GM19372 (cell line): ENCODE data around the gene CCDC117.
A peak's percentile ranks its signal among the peaks of the same experiment; 100 is the strongest.

Source experiments
- ATAC-seq: cut with Tn5 transposase; IDR thresholded peaks from one replicate; pipeline ENCODE4 v1.9.1; 2021; ENCODE audit warnings: mild to moderate bottlenecking, low read depth, moderate library complexity; ENCODE audit not compliant: unreplicated experiment

The CCDC117 gene

DNA sequence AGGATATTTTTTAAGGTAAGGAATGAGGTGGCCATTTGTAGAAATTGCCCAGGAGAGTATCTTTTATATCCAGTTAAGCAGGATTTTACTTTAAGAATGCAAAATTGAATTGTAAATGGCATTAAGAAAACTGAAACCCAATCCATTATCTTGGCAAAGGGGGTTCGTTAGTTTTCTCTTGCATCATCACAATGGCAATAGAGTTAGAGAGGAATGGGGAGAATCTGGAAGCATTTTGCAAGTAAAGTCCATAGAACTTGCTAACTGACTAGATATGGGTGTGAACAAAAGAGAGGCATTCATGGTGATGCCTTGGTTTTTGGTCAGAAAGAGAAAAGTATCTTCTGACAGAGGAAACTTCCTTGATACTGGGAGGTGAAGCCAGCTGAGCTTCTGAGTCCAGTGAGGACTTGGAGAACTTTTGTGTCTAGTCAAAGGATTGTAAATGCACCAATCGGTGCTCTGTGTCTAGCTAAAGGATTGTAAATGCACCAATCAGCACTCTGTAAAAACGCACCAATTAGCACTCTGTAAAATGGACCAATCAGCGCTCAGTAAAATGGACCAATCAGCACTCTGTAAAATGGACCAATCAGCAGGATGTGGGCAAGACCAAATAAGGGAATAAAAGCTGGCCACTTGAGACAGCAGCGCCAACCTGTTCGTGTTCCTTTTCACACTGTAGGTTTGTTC is 3.6 kb upstream of the CCDC117 start:
- ATAC-seq: no peak

DNA sequence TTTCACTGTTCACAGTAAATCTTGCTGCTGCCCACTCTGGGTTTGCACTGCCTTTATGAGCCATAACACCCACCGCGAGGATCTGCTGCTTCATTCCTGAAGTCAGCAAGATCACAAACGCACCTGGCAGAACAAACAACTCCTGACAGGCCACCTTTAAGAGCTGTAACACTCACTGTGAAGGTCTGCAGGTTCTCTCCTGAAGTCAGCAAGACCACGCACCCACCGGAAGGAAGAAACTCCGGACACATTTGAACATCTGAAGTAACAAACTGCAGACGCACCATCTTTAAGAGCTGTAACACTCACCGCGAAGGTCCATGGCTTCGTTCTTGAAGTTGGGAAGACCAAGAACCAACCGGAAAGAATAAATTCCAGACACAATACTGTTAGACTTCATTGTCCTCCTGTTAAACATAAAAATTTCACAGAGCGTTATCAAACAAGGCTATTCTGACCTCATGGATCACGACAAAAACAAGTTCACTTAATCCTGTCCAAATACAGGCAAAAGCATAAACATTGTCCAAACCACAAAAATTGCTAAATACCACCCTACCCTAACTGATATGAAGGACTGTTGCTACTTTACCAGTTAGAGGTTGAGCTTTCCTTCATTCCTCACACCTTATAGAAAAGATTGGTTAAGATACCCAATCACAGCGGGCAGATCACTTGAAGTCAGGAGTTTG is 3.0 kb upstream of the CCDC117 start:
- ATAC-seq: no peak

DNA sequence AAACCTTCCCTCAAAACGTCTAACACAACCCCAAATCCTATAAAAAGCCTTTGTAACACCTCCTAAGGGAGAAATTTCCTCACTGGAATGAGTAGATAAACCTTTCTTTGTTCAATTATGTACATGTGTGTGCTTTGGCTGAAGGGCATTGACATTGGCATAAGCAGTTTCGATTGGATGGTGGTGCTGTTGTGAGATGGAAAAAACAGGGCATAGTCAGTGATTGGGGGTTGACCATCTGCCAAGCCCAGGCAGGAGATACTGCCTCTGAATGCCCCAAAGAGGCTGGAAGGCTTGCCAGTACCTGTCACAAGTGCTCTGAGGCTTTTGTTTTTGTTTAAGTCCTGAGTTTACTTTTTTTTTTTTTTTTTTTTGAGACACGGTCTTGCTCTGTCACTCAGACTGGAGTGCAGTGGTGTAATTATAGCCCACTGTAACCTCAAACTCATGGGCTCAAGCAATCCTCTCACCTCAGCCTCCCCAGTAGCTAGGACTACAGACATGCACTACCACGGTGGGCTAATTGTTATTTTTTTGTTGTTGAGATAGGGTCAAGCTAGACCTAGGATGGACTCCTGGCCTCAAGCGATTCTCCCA is 1.2 kb upstream of the CCDC117 start:
- ATAC-seq: no peak

DNA sequence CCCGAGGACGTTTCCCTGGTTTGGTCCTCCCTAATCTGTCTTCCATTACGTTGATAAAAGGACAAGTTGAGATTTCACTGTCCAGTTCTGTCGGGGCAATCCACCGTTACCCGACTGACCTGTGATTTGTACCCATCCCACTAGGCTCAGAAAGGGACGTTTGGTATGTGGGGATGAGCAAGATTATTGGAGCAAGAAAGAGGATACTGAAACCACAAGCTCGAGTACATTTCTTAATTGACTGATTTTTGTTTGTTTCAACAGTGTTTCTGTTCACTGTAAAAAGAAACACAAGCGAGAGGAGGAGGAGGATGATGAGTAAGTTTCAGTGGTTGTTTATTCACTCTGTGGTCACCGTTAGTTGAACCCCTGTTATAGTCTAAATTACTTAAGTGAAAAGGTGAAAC is 969 bp downstream of the CCDC117 start:
- no peak for ATAC-seq

DNA sequence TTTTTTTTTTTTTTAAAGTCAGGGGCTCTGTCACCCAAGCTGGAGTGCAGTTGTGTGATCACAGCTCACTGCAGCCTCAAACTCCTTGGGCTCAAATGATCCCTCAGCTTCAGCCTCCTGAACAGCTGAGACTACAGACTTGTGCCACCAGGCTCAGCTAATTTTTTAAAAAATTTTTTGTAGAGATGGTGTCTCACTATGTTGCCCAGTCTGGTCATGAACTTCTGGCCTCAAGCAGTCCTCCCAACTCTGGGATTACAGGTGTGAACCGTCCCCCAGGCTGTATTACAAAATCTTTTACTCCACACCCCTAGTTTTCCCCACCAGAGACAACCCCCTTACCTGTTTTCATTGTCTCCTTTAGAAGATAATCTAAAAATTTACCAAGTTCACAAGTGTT is 1.9 kb downstream of the CCDC117 start:
- ATAC-seq: no peak

DNA sequence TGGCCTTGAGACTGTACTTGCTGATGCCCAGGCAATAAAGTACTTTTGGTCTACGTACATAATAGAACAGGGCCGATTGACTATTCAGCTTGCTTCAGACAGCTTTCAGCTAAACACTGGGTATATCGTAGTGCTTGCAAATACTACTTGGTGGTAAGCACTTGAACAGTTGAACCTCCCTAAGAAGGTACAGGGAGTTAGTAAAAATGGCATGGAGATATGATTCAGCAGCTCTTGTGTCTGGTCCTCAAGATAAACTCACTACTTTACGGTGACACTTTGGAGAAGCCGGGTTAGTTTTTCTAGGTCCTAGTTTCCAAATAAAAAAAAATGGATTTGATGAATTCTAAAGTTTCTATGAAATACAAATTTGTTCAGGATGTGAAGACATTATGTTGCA is 7.3 kb downstream of the CCDC117 start:
- no peak for ATAC-seq

DNA sequence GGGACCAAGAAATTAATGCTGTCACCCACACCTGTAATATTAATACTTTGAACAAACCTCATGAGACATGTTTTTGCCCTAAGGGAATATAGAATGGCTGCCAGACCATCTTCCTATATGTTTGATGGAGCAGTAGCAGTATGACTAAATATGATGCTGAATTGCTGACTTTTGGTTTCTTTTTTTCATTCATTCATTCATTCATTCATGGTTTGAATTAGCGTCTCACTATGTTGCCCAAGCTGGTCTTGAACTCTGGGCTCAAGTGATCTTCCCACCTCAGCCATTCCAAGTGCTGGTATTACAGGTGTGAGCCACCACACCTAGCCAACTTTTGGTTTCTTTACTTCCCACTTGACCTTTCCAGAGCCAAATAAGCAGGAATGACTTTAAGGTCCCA is 7.8 kb downstream of the CCDC117 start:
- no peak for ATAC-seq

DNA sequence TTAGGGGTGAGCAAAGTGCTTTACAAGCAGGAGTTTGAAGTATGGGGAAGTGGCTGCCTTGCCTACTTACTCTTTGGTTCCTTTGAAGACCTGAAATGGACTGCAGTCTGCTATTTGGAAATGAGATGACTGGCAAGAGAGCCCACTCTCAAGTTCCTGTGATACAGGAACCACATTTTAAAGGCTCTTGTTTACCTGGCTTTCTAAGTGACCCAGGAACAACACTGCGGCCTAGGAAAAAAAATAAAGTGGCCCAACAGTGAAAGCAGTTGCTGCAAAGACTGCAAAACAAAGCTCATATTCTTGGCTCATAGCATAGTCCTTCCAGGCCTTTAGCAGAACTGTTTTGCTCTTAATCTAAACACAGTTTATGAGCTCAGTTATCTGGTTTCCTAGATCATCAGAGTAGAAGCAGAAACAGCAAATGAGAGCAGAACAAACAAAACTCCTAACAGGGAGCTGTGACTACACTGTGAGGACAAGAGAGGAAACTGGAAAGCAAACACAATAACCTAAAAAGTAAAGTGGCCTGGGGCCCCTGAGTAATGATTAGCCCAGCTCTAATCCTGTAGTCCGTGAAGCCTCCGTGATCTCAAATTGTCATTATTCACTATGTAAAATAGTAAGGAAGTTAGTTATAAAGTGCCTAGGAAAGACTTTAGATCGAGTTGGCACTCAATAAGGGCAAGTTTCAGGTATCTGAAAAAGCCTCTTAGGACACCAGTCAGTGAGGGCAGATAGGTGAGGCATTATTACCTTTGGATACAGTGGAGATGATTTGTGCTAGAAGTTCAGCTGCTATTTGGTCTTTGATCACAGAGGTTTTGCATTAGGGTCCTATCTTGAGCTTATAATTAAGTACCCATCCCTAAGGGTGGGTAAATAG is 11.5 kb downstream of the CCDC117 start:
- no peak for ATAC-seq

DNA sequence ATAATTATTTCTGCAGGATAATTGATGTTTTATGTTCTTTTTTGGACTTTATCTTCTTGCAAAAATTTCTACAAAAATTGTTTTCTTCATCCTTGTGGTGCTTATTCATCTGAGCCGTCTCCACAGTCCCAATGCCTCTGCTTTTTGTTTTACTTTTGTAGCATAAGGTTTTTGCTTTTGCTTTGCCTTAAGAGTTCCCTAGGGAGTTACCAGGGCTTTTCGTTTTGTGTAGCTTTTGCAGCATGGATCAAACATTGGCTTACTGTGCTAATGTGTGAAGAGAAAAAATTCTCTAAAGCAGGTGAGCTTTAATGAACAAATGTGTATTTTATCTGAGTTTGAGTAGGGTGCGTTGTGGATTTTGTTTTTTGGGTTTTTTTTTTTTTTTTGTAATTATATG is 16.1 kb downstream of the CCDC117 start:
- no peak for ATAC-seq

DNA sequence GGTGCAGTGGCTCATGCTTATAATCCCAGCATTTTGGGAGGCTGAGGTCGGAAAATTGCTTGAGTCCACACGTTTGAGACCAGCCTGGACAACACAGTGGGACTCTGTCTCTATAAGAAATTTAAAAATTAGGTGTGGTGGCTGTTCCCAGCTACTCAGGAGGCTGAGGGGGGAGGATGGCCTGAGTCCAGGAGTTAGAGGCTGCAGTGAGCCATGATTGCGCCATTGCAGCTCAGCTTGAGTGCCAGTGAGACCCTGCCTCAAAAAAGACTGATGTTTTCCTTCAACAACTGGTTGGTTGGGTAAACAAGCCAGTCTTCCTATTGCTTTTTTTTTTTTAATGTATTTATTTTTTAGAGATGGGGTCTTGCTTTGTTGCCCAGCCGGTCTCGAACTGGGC is 18.6 kb downstream of the CCDC117 start:
- ATAC-seq: no peak

DNA sequence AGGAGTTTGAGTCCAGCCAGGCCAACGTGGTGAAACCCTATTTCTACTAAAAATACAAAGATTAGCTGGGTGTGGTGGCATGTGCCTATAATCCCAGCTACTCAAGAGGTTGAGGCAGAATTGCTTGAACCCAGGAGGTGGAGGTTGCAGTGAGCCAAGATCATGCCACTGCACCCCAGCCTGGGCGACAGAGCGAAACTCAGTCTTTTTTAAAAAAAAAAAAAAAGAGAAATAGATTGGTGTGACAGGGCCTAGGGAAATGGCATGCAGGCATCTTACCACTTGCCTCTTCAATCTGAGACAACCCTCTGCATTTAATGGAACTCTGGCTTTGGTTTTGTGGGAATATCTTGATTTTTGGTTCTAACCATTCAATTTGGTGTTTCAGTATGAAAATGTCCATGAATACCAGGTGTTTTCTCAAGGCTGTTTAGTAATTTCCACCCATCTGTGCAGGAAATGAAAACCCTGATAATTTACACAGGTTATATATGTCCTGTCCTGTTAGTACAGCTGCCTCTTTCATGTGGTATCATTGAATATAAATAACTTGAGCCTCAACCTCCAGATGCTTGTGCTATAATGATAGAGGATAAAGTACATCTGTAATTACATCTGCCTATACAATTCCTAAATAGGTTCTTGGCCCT is 19.5 kb downstream of the CCDC117 start:
- ATAC-seq: peak; percentile 65

DNA sequence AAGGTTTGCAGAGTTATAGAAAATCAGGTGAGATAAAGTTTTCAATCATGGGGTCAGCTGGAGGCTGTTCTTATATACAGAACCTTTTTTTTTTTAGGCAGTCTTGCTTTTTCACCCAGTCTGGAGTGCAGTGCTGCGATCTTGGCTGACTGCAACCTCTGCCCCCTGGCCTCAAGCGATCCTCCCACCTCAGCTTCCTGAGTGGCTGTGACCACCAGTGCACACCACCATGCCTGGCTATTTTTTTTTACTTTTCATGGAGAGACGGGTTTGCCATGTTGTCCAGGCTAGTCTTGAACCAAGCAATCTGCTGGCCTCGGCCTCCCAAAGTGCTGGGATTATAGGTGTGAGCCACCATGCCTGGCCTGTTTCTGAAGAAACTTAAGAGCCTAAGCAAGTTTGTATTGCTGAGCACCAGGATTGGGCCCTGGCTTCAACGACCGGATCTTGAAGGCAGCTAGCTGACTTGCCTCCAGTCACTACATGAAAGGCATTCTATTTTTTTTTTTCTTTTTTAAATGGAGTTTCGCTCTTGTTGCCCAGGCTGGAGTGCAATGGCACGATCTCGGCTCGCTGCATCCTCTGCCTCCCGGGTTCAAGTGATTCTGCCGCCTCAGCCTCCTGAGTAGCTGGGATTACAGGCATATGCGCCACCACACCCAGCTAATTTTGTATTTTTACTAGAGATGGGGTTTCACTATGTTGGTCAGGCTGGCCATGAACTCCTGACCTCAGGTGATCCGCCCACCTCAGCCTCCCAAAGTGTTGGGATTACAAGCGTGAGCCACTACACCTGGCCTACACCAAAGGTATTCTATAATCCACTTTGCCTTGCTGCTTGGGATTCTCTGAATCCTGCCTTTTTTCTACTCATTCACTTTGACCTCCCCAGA is 20.2 kb downstream of the CCDC117 start:
- ATAC-seq: peak; percentile 43

DNA sequence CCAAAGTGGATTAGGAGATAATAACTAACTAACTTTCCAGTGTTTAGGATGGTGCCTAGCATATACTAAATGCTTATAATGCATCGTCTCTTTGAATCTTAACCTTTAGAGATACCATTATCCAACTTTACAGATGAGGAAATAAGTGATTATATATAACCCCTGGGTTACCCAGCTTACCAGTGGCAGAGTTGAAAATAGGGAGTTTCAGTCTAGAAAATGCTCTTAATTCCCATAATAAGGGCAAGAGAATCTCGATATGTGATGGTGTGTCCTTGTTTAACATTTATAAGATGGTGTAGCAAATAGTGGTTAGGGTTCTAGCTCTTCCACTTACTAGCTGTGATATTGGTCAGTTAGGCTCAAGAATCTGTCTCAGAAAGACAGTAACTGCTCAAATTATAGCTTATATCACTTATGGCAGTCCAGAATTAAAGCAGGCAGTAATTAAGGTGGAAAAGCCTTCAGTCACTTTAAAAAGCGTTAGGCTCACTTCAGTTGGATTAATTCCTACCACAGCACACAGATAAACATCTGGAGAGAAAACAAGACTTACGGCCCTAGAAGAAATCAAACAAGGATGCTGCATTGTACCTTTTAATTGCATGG is 21.6 kb downstream of the CCDC117 start:
- no peak for ATAC-seq

DNA sequence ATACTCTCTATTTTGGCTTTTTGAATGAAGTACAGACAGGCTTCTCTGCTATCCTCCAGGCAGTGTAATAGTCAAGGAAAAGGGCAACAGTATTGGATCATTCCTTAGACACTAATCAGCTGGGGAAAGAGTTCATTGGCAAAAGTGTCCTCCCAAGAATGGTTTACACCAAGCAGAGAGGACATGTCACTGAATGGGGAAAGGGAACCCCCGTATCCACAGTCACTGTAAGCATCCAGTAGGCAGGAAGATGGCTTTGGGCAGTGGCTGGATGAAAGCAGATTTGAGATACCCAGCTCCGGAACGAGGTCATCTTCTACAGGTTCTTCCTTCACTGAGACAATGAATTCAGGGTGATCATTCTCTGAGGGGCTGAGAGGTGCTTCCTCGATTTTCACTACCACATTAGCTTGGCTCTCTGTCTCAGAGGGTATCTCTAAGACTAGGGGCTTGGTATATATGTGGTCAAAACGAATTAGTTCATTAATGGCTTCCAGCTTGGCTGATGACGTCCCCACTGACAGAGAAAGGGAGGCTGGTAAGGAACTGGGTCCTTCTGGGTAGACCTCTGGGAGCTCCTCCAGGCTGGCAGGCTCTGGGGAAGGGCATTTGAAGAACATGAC is 22.7 kb downstream of the CCDC117 start:
- no peak for ATAC-seq

DNA sequence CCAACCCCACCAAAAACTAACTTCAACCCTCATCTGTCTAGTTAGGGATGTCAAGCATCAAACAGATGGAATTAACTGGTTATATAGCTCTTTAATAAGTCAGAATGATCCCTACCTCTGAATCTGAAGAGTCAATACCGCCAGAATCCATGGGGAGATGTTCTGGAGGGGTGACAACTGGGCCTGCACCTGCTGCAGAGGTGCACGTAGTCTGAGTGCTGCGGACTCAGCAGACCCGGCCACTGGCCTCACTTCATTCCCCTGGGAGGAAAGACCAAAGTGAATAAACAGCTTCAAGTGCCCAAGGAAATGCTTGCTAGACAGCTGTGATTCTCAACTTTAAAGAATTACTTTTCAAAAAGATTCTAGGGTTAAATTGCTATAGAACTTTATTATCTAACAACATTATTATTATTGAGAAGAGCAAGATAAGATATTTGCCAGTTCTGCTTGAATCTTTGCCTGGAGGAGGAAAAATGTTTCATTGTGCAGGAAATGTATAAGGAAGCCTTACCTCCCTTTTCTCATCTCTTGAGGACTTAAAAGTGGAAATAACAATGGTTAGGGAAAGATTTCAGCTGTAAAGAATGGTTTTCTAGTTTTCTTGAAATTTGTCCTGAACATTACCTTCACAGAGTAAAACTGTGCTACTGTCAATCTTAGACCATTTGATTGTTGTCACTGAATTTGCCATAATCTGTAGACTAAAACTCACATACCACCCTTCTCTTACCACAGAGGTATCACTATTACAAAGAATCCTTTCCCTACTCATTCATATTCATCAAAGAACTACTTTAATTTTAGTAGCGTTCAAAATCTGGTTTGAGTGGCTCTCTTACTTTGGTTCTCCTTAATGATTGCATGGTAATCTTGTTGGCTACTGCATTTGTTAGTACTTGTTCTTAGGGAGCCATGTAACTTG is 23.7 kb downstream of the CCDC117 start:
- ATAC-seq: no peak

DNA sequence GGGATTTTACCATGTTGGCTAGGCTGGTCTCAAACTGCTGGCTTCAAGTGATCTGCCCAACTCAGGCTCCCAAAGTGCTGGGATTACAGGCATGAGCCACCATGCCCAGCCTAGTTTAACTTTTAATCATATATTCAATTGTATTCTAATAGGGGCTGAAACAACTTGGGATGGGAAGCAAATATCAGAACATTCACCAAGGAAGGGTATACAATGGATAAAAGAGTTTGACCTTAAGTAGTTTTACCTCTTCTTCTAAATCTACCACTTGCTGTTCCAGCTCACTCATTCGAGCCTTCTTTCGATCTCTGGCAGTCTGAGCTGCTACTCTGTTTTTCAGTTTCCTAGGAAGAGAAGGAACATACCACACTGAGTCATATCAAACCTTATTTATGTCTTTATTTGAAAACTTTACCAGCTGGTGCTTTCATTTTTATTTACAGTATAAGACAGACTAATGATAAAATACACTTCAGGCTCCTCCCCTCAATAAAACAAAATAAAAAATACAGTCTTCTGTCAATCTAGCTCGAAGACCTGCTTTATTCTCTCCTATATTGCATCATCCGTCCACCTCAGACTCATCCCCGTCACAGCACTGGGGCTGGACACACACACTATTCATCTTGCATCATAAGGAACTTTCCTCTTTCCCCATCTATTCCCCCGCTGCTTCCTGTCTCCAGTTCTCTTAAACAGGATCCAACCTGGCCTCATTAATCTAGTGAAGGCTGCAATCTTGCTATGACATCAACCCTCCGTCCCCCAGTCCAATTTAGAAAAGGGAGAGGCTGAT is 26.5 kb downstream of the CCDC117 start:
- ATAC-seq: no peak
